Measurements from ENCODE around the gene MROH7. TPM values are rescaled to one million over a fixed set of nuclear protein-coding genes. Genes with fewer than 3 reads are reported as not detected.

The MROH7 gene
- total RNA-seq, 6 experiments from 2014 or later, result 0.09 TPM; not detected in 5

DNA sequence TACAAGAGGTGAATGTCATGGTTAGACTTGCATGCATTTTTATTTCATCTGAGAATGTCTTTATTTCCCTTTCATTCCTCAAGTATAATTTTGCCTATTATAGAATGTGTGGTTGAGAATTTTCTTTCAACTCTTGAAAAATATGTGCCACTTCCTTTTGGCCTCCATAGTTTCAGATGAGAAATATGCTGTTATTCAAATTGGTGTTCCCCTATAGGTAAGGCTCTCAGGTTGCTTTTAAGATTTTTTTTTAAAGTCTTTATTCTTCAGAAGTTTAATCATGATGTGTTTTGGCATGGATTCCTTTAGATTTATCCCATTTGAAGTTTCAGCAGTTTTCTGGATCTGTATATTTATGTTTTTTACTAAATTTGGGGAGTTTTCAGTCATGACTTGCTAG lies 2.1 kb downstream of the MROH7 start:
- Mint-ChIP-seq H3K4me1 (ENCODE audit: low read depth) (no peaks in the 10 kb centered on the region), H3K9me3 (peaks cover 13% of the 10 kb centered on the region), H3K27me3 (ENCODE audit: insufficient read depth) (peaks cover 37% of the 10 kb centered on the region), H3K36me3 (ENCODE audit: low read depth) (peaks cover 6% of the 10 kb centered on the region), H3K27ac (no peak overlapping the region), H3K4me3 (no peak overlapping the region)
- TF ChIP-seq CTCF (IDR thresholded peaks at IDR 0.05), result no peak
- no peak for DNase-seq

- Mint-ChIP-seq H3K27ac (no peak overlapping the region), H3K27me3 (ENCODE audit: insufficient read depth) (peaks cover 32% of the 10 kb centered on the region), H3K9me3 (peaks cover 13% of the 10 kb centered on the region), H3K36me3 (ENCODE audit: low read depth) (peaks cover 6% of the 10 kb centered on the region), H3K4me1 (ENCODE audit: low read depth) (no peaks in the 10 kb centered on the region), H3K4me3 (no peak overlapping the region)
- DNase-seq, result no peak
- TF ChIP-seq CTCF (IDR thresholded peaks at IDR 0.05), result no peak
These were observed 4.5 kb downstream of the MROH7 start for GRCh38 chr1:54645806-54646676.

GRCh38 chr1:54649130-54649898 lies 7.7 kb downstream of the MROH7 start:
- H3K36me3 Mint-ChIP-seq (ENCODE audit: low read depth), result no peaks in the 10 kb centered on the region
- no peak for DNase-seq
- peaks cover 6% of the 10 kb centered on the region for H3K4me1 Mint-ChIP-seq (ENCODE audit: low read depth)
- H3K9me3 Mint-ChIP-seq, result no peaks in the 10 kb centered on the region
- H3K4me3 Mint-ChIP-seq, result no peak overlapping the region
- no peak overlapping the region for H3K27ac Mint-ChIP-seq
- peaks cover 28% of the 10 kb centered on the region for H3K27me3 Mint-ChIP-seq (ENCODE audit: insufficient read depth)
- TF ChIP-seq CTCF (IDR thresholded peaks at IDR 0.05), result no peak

- peaks cover 6% of the 10 kb centered on the region for H3K4me1 Mint-ChIP-seq (ENCODE audit: low read depth)
- no peaks in the 10 kb centered on the region for H3K36me3 Mint-ChIP-seq (ENCODE audit: low read depth)
- H3K4me3 Mint-ChIP-seq, result no peak overlapping the region
These were observed 8.3 kb downstream of the MROH7 start for GRCh38 chr1:54649921-54650320.

DNA sequence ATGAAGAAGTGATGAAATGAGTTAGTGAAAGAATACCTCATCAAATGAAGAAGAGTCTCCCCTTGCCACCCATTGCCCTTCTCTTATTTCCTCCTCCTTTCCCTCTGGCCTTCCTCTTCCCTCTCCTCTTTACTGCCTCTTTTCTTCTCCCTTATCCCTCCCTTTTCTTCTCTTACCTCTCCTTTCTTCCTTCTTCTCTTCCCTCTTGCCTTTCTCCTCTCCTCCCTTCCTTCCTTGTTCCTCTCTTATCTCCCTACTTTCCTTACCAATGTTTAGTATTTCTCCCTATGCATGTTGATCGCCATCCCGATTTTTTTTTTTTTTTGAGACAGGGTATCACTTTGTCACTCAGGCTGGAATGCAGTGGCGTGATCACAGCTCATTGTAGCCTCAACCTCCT lies 8.8 kb downstream of the MROH7 start:
- no peak overlapping the region for H3K27ac Mint-ChIP-seq
- peaks cover 29% of the 10 kb centered on the region for H3K27me3 Mint-ChIP-seq (ENCODE audit: insufficient read depth)
- no peak for TF ChIP-seq CTCF (IDR thresholded peaks at IDR 0.05)
- H3K4me3 Mint-ChIP-seq, result no peak overlapping the region
- peaks cover 6% of the 10 kb centered on the region for H3K4me1 Mint-ChIP-seq (ENCODE audit: low read depth)
- DNase-seq, result no peak
- H3K36me3 Mint-ChIP-seq (ENCODE audit: low read depth), result no peaks in the 10 kb centered on the region
- H3K9me3 Mint-ChIP-seq, result no peaks in the 10 kb centered on the region

More at GRCh38 chr1:54649921-54650320, 8.3 kb downstream of the MROH7 start:
- H3K27ac Mint-ChIP-seq, result no peak overlapping the region
- no peak for DNase-seq
- TF ChIP-seq CTCF (IDR thresholded peaks at IDR 0.05), result no peak
- H3K9me3 Mint-ChIP-seq, result no peaks in the 10 kb centered on the region
- peaks cover 29% of the 10 kb centered on the region for H3K27me3 Mint-ChIP-seq (ENCODE audit: insufficient read depth)
